Measurements from ENCODE around the gene PDE8A.

Gene PDE8A

DNA sequence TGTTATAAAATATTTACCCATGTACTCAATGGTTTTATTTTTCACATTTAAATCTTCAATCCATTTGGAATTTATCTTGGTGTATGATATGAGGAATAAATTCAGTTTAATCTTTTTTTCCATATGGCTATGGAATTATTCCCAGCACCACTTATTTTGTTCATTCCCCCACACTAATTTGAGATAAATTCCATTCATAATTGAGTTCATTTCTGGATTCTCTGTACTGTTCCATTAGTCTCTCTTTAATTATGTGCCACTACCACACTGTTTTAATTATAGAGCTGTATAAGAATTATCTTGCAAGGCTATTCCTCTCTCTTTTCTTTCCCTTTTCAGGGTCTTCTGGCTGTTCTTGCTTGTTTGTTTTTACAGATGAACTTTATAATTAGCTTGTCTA is 34.6 kb downstream of the PDE8A start:
- POLR2A ChIA-PET (ENCODE audit: low non-redundant PET): no interaction called here
- TF ChIP-seq, protein P1, sequence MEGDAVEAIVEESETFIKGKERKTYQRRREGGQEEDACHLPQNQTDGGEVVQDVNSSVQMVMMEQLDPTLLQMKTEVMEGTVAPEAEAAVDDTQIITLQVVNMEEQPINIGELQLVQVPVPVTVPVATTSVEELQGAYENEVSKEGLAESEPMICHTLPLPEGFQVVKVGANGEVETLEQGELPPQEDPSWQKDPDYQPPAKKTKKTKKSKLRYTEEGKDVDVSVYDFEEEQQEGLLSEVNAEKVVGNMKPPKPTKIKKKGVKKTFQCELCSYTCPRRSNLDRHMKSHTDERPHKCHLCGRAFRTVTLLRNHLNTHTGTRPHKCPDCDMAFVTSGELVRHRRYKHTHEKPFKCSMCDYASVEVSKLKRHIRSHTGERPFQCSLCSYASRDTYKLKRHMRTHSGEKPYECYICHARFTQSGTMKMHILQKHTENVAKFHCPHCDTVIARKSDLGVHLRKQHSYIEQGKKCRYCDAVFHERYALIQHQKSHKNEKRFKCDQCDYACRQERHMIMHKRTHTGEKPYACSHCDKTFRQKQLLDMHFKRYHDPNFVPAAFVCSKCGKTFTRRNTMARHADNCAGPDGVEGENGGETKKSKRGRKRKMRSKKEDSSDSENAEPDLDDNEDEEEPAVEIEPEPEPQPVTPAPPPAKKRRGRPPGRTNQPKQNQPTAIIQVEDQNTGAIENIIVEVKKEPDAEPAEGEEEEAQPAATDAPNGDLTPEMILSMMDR (conservative IDR thresholded peaks at IDR 0.05; ENCODE audit: low read depth): no peak
- DNase-seq (ENCODE audit: low spot score): no peak
- CTCF ChIA-PET: no interaction called here
- H3K27ac ChIP-seq: no peak overlapping the region

DNA sequence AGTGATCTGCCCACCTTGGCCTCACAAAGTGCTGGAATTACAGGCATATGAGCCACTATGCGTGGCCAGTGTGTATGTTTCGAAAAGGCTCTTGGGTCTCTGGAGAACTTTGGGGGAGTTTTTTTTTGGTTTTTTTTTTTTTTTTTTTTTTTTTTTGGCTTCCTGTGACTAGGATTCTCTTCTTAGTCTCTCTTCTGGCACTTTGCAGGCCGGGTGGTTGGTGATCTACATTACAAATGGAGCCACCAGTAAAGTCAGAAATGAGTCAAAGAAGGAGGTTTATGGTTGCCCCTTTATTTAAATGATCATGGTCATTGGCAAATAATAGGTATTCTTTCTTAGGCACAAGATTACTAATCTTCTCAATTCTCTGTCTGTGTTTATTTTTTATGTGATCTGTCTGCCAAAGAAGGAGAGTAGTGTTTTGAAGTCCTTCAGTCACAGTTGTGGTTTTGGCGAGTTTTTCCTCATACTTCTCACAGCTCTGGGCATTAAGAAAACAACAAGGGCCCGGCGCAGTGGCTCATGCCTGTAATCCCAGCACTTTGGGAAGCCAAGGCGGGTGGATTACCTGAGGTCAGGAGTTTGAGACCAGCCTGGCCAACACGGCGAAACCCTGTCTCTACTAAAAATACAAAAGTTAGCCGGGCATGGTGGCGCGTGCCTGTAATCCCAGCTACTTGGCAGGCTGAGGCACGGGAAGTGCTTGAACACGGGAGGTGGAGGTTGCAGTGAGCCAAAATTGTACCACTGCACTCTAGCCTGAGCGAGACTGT is 38.3 kb downstream of the PDE8A start:
- ChIA-PET CTCF (no interaction called here), POLR2A (ENCODE audit: low non-redundant PET) (no interaction called here)
- no peak for DNase-seq (ENCODE audit: low spot score)
- H3K27ac ChIP-seq: no peak overlapping the region
- TF ChIP-seq, protein P1 (conservative IDR thresholded peaks at IDR 0.05; ENCODE audit: low read depth): no peak

DNA sequence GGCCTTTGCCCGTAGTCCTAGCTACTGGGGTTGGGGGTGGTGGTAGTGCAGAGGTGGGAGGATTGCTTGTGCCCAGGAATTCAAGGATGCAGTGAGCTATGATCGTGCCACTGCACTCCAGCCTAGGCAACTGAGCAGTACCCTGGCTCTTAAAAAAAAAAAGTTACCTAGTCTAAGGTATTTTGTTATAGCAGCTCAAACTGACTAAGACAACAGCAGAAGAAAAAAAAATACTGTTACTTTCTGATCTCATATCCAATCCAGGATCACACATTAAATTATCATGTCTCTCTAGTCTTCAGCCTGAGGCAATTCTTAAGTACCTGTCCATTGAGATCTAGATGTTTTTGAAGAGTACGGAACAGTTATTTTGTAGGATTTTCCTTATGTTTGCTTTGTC is 39.8 kb downstream of the PDE8A start:
- no peak for DNase-seq (ENCODE audit: low spot score)
- no peak overlapping the region for H3K27ac ChIP-seq
- POLR2A ChIA-PET (ENCODE audit: low non-redundant PET): no interaction called here
- TF ChIP-seq, protein P1 (conservative IDR thresholded peaks at IDR 0.05; ENCODE audit: low read depth): no peak
- CTCF ChIA-PET: interaction anchor here (1.5 kb wide), 1 partner anchor 66 kb away, joined by 7 read pairs; no protein-coding TSS in a partner anchor

DNA sequence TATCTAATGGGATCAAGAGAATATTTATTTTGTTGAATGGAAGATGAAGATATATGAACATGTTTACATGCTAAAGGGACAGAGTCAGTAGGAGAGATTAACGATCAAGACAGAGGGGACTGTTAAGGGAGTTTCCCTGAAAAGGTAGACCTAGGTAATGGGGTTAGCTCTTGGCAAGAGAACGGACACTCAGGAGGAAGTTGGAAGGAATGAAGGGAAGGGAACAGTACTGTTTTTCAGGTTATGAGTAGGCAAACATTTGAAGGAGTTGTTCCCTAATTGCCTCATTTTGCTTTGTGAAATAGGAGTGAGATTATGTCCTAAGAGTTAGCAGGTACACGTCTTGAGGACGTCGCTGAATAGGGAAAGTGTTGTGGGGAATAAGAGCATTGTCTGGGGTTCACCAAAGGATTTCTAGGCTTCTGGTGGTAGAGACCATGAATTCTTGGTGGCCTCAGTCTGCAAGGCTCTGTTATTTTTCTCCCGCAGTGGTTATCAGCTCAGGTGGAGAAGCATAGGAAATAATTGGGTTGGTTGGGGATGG is 41.3 kb downstream of the PDE8A start:
- ChIA-PET POLR2A (ENCODE audit: low non-redundant PET) (no interaction called here), CTCF (interaction anchor here (0.6 to 1.5 kb wide), 2 partner anchors 13 to 68 kb away, joined by 3 to 7 read pairs; no protein-coding TSS in a partner anchor)
- TF ChIP-seq, protein P1 (conservative IDR thresholded peaks at IDR 0.05; ENCODE audit: low read depth): no peak
- no peak overlapping the region for H3K27ac ChIP-seq
- no peak for DNase-seq (ENCODE audit: low spot score)

DNA sequence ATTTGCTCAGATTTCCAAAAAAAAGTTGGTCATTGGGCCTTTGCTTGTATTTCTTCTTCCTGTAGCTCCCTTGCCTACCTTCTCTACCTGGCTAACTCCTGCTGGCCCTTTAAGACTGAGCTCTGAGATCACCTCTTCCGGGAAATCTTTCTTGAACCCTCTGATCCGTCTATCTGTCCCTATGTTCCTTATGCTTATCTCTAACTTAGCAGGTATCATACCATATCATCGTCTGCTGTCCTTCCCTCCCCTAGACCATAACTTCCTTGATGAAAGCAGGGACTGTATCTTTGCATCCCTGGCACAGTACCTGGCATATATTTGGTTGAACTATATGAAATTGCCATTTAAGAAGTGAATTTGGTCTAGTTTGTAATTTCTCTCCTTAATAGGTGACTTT is 42.3 kb downstream of the PDE8A start:
- no peak overlapping the region for H3K27ac ChIP-seq
- TF ChIP-seq, protein P1 (conservative IDR thresholded peaks at IDR 0.05; ENCODE audit: low read depth): no peak

DNA sequence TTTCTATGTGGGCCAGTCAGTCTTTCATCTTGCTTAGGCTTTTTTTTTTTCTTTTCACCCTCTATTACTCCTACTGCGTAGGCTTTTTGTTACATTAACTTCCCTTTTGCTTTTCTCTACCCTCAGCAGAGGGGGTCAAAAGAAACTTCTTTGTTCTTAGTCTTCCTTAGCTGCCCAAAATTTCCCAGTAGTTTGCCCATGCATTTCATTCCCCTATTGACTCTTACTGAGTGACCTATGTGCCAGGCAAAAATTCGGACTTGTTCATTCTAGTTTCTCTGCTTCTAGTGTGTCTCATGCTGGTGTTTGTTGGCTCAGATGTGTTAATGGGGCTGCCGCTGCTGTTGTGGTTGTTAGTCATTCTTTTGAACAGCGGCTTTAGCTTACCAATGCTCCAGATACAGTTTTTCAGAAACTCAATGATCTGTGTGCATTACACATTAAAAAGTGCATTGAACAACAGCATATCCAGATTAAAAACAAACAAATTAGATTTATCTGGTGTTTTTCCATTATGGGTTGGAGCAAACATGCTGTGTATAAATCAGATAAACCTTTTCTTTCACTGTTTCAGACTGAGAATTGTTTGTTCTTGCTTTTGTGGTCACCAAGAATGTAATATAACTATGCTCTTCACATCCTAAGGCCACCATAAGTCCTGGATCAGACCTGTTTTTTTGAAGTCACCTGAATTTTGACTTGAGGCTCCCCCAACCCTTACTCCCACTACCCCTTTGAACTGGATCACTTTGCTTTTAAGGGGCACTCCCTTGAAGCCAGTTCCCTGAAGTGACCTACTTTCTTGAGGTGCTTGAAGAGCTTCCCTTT is 43.1 kb downstream of the PDE8A start:
- TF ChIP-seq, protein P1 (conservative IDR thresholded peaks at IDR 0.05; ENCODE audit: low read depth): no peak
- POLR2A ChIA-PET (ENCODE audit: low non-redundant PET): no interaction called here
- H3K27ac ChIP-seq: no peak overlapping the region
- DNase-seq (ENCODE audit: low spot score): peak; percentile 85
- CTCF ChIA-PET: interaction anchor here (0.7 kb wide), 1 partner anchor 20 kb away, joined by 5 read pairs; no protein-coding TSS in a partner anchor

More for the DNA sequence above, 42.3 kb downstream of the PDE8A start:
- no peak for DNase-seq (ENCODE audit: low spot score)
- POLR2A ChIA-PET (ENCODE audit: low non-redundant PET): no interaction called here
- CTCF ChIA-PET: interaction anchor here (0.7 kb wide), 1 partner anchor 21 kb away, joined by 5 read pairs; no protein-coding TSS in a partner anchor
